HEK293T (cell line): Measurements from ENCODE around the gene DEPDC1B.

Experiments
- ELF4 ChIP-seq: fragments of 450-650 bp; IDR thresholded peaks from 2 replicates; pipeline ENCODE4 v1.6.1; 2017; ENCODE audit warnings: antibody characterized with exemption
- FOXM1 ChIP-seq: fragments of 450-650 bp; IDR thresholded peaks from 2 replicates; pipeline ENCODE4 v1.6.1; 2017; ENCODE audit warnings: mild to moderate bottlenecking, borderline replicate concordance
- SP1 ChIP-seq: fragments of 450-650 bp; IDR thresholded peaks from 2 replicates; pipeline ENCODE4 v1.6.1; 2017

GRCh38 chr5:60740322-60740721 lies 40.4 kb upstream of the DEPDC1B start:
- no peak for TF ChIP-seq SP1
- TF ChIP-seq FOXM1 = no peak
- no peak for TF ChIP-seq ELF4
